Effector memory CD4-positive, alpha-beta T cell (primary cell): ENCODE results near the gene KCTD5.
A peak's percentile ranks its signal among the peaks of the same experiment; 100 is the strongest.

Source experiments
- DNase-seq, 3 donors: peaks; one replicate each; pipeline ENCODE4 v3.0.0-alpha.2; 2020
- H3K27ac ChIP-seq: 2 replicates; pipeline ENCODE4 v1.7.0; 2013; ENCODE audit warnings: mild to moderate bottlenecking, low read length, moderate library complexity; ENCODE audit not compliant: insufficient read depth, poor library complexity, severe bottlenecking
- H3K27me3 ChIP-seq: replicated peaks from 2 replicates; pipeline ENCODE4 v1.7.0; 2013; ENCODE audit warnings: mild to moderate bottlenecking, low read length; ENCODE audit not compliant: insufficient read depth, control insufficient read depth, poor library complexity, severe bottlenecking
- H3K36me3 ChIP-seq: 2 replicates; pipeline ENCODE4 v1.7.0; 2013; ENCODE audit warnings: mild to moderate bottlenecking, low read length, moderate library complexity; ENCODE audit not compliant: control insufficient read depth, insufficient read depth
- H3K4me1 ChIP-seq: 2 replicates; pipeline ENCODE4 v1.7.0; 2013; ENCODE audit warnings: low read length, mild to moderate bottlenecking; ENCODE audit not compliant: control insufficient read depth, insufficient read depth, poor library complexity, severe bottlenecking
- H3K4me3 ChIP-seq: 2 replicates; pipeline ENCODE4 v1.7.0; 2013; ENCODE audit warnings: low read length, low read depth, mild to moderate bottlenecking; ENCODE audit not compliant: insufficient read depth, poor library complexity, severe bottlenecking
- H3K9me3 ChIP-seq: 2 replicates; pipeline ENCODE4 v1.7.0; 2013; ENCODE audit warnings: mild to moderate bottlenecking, low read length, moderate library complexity; ENCODE audit not compliant: control insufficient read depth

Gene KCTD5

GRCh38 chr16:2709588-2709984, 27.3 kb downstream of the KCTD5 start:
- Histone ChIP-seq H3K27me3 (no peaks in the 10 kb centered on the region), H3K9me3 (no peaks in the 10 kb centered on the region), H3K36me3 (peaks cover 36% of the 10 kb centered on the region), H3K4me1 (no peaks in the 10 kb centered on the region), H3K27ac (no peak overlapping the region), H3K4me3 (no peak overlapping the region)
- DNase-seq: no peak

- H3K36me3 ChIP-seq: peaks cover 31% of the 10 kb centered on the region
- no peak overlapping the region for H3K4me3 ChIP-seq
- no peak for DNase-seq
- no peak overlapping the region for H3K27ac ChIP-seq
- no peaks in the 10 kb centered on the region for H3K27me3 ChIP-seq
- peaks cover under 1% of the 10 kb centered on the region for H3K4me1 ChIP-seq
- H3K9me3 ChIP-seq: no peaks in the 10 kb centered on the region
These were observed 27.8 kb downstream of the KCTD5 start for GRCh38 chr16:2710021-2710710.

GRCh38 chr16:2710711-2711231, 28.4 kb downstream of the KCTD5 start:
- peaks cover 24% of the 10 kb centered on the region for H3K36me3 ChIP-seq
- H3K9me3 ChIP-seq: no peaks in the 10 kb centered on the region
- H3K27ac ChIP-seq: no peak overlapping the region
- peaks cover 7% of the 10 kb centered on the region for H3K4me1 ChIP-seq
- no peak for DNase-seq
- H3K4me3 ChIP-seq: no peak overlapping the region
- H3K27me3 ChIP-seq: no peaks in the 10 kb centered on the region

DNA sequence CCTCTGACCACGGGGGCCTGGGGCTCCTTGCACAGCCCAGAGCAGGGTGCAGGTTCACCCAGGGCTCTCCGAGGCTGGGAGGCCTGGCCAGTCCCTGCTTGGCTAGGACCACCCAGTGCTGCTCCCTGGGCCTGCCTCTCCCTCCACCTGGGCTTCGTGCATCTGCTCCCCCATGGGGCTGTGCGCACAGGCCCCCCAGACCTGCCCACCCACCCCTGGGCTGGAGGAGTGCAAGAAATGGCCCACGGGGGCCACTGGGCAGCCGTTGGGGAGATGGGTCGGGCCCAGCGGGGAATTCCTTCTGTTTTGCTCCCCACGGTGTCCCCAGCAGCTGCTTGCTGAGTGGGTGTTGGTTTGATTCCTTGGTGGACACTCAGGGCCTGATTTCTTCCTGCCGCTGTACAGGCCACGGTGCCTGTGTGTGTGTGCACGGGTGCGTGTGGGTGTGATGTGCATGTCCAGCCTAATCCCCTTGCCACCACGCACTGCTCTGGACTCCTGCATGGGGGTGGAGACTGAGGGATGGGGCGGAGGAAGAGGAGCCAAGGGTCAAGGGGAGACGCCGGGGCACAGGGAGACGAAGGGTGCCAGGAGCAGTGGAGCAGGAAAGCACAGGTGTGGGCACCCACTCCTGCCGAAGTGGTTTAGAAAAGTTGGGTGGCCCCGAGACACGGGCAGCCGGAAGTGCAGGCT, 29.2 kb downstream of the KCTD5 start:
- peaks cover 9% of the 10 kb centered on the region for H3K4me1 ChIP-seq
- DNase-seq: no peak
- H3K4me3 ChIP-seq: no peak overlapping the region
- H3K36me3 ChIP-seq: peaks cover 22% of the 10 kb centered on the region
- H3K27ac ChIP-seq: no peak overlapping the region
- no peaks in the 10 kb centered on the region for H3K27me3 ChIP-seq
- no peaks in the 10 kb centered on the region for H3K9me3 ChIP-seq

DNA sequence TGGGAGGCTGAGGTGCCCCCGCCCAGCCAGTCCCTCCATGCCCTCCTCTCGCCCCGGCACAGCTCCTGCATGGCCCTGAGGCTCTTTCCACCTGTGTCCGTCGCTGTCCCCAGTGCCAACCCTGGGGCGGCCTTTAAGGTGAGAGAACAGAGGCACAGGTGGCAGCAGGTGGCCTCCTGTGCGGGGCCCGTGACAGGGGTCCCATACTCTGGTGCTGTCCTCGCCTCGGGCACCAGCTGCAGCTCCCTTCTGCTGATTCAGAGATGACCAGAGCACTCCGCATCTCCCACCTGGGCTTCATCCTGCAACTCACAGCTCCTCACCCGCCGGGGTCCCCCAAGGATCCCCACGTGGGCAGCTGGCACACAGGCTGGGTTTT, 29.7 kb downstream of the KCTD5 start:
- peaks cover 22% of the 10 kb centered on the region for H3K36me3 ChIP-seq

GRCh38 chr16:2712546-2712945, 30.2 kb downstream of the KCTD5 start:
- Histone ChIP-seq H3K36me3 (peaks cover 18% of the 10 kb centered on the region), H3K27ac (no peak overlapping the region), H3K4me1 (peaks cover 9% of the 10 kb centered on the region), H3K27me3 (no peaks in the 10 kb centered on the region), H3K4me3 (no peak overlapping the region), H3K9me3 (no peaks in the 10 kb centered on the region)
- no peak for DNase-seq

More for the DNA sequence above, 29.7 kb downstream of the KCTD5 start:
- Histone ChIP-seq H3K27me3 (no peaks in the 10 kb centered on the region), H3K9me3 (no peaks in the 10 kb centered on the region), H3K27ac (no peak overlapping the region), H3K4me3 (no peak overlapping the region), H3K4me1 (peaks cover 9% of the 10 kb centered on the region)
- DNase-seq: no peak

GRCh38 chr16:2713523-2713922, 31.2 kb downstream of the KCTD5 start:
- Histone ChIP-seq H3K27me3 (no peaks in the 10 kb centered on the region), H3K9me3 (no peaks in the 10 kb centered on the region), H3K36me3 (peaks cover 8% of the 10 kb centered on the region), H3K4me3 (no peak overlapping the region), H3K27ac (no peak overlapping the region), H3K4me1 (peaks cover 9% of the 10 kb centered on the region)
- DNase-seq: no peak

DNA sequence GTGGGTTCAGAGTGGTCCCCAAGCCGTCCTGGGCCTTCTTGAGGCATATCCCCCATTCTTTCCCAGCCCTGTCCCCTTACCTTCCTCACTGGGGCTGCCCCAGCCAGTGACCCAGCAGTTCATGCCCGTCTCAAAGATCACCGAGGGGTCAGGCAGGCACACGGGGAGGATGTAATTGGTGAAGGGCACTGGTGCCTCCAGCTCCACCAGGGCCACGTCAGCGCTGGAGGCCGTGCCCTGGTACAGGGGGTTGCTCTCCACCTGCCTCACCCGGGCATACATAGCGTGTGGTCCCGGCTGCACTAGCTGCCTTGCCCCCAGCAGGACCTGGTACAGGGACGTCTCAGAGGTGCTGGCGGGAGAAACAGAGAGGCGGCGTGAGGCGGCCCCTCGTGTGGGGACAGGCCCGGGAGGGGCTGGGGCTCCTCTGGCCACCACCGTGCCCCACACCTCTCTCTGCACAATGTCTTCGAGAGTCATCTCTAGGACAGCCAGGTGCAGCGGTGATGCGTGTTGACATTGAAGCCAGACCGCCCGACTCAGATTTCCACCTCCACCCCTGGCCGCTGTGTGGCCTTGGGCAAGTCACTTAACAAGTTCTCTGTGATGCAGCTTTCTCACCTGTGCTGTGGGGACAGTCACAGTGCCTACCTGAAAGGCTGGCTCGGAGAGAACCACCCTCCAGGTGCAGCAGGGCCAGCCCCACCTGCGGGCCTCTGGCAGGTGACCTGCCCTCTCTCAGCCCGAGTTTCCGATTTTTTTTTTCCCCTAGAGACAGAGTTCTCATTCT, 31.9 kb downstream of the KCTD5 start:
- H3K36me3 ChIP-seq: peaks cover 6% of the 10 kb centered on the region
- no peak overlapping the region for H3K27ac ChIP-seq
- H3K27me3 ChIP-seq: no peaks in the 10 kb centered on the region
- DNase-seq: no peak
- H3K4me1 ChIP-seq: peaks cover 9% of the 10 kb centered on the region
- H3K4me3 ChIP-seq: no peak overlapping the region
- no peaks in the 10 kb centered on the region for H3K9me3 ChIP-seq

GRCh38 chr16:2715064-2715463, 32.7 kb downstream of the KCTD5 start:
- no peaks in the 10 kb centered on the region for H3K9me3 ChIP-seq
- no peak overlapping the region for H3K4me3 ChIP-seq
- H3K36me3 ChIP-seq: no peaks in the 10 kb centered on the region
- no peak overlapping the region for H3K27ac ChIP-seq
- no peaks in the 10 kb centered on the region for H3K27me3 ChIP-seq
- DNase-seq: no peak
- H3K4me1 ChIP-seq: peaks cover 9% of the 10 kb centered on the region

DNA sequence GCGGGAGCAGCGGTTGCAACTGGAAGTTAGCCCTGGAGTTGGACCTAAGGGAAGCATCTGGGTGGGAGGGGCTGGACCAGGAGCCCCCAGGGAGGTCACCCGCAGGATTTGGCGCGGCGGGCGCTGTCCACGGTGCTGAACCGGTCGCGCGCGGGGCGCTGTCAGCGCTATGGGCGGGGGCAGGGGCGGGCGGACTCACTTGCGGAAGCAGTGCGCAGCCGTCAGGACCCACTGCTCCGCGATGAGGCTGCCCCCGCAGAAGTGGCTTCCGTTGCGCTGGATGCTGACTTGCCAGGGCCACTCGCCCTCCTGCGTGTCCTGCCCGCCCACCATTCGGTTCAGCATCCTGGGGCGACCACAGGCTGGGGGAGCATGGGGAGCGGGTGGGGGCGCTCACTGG, 33.2 kb downstream of the KCTD5 start:
- DNase-seq: peak; percentile 66 to 75 (median 69)

More for the DNA sequence above, 33.2 kb downstream of the KCTD5 start:
- H3K4me1 ChIP-seq: peaks cover 9% of the 10 kb centered on the region
- no peaks in the 10 kb centered on the region for H3K9me3 ChIP-seq
- H3K27me3 ChIP-seq: no peaks in the 10 kb centered on the region
- H3K27ac ChIP-seq: no peak overlapping the region
- H3K36me3 ChIP-seq: no peaks in the 10 kb centered on the region
- no peak overlapping the region for H3K4me3 ChIP-seq
